Glomerular visceral epithelial cell (primary cell): Measurements from ENCODE around the gene VAMP5.
"Not testable (repeated sequence)": the region's sequence is repeated elsewhere in the genome, so short reads cannot be mapped to it uniquely, and the experiment has no call there.

Experiments used
- DNase-seq: peaks from one replicate; pipeline ENCODE4 v3.0.0-alpha.2; 2016; ENCODE audit errors: extremely low spot score

The VAMP5 gene

GRCh38 chr2:85550486-85550885, 33.7 kb upstream of the VAMP5 start:
- DNase-seq = no peak

- DNase-seq = peak; percentile 73
Observed at GRCh38 chr2:85551698-85552678, 32.2 kb upstream of the VAMP5 start.

DNA sequence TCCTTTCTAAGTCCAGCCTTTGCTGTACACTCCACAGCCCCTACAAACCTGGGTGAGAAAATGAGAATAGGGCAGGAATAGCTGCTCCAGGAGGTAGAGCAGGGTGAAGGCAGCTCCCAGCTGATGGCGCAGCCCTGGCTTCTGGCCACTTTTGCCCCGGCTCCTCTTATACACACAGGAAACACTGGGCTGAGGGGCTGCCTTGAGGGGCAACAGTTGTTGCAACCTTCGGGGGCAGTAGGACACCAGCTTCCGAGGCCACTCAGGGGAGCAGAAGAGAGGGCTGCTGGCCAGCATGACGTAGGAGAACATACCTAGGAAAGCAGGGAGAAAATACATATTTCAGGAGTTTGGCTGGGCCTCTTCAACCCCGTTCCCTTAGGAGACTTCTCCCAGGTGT, 31.0 kb upstream of the VAMP5 start:
- no peak for DNase-seq

DNA sequence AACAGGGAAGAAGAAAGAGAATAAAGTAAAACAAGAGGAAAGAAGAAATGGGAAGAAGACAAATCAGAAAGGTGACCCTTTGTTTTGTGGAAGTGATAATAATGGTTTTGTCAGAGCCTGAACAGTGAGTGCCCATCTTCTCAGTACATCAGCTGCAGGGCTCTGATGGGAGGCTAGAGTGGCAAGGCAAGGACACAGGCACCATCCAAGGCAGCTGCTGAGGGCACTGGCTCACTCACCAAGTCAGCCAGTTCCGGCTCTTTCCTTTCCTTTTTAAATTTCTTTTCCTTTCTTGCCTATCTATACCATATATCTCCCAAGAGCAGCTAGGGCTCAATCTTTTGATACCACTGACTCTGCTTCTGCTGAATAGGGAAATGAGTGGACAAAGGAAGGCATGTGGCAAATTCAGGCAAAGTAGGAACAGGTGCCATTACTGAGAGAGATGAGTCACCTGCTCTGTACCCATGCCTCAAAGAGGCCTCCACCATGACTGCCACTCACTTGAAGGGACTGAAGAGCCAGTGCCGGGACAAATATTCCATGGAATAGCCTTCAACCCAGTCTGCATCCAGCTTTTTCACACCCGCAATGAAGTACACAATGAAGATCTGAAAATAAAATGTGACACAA, 29.1 kb upstream of the VAMP5 start:
- DNase-seq = no peak

GRCh38 chr2:85557130-85557529, 27.1 kb upstream of the VAMP5 start:
- DNase-seq = no peak

DNA sequence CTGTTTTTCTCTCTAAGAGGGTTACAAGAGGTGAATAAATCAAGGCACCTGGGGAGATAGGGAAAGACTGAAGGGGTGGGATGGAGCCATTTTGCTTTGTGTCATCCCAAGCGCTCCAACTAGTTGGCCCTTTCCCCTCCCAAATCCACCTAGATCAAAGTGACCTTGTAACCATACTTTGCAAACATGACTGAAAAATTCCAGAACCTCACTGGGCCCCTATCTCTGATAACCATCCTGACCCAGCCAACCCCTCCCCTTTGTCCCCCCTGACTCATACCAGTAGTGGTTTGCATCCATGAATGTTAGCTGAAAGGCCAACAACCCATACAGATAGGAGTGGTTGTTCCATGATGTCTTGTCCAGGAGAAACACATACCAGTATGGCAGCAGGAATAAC, 26.1 kb upstream of the VAMP5 start:
- no peak for DNase-seq

GRCh38 chr2:85560403-85560726, 23.9 kb upstream of the VAMP5 start:
- not testable (repeated sequence) for DNase-seq

GRCh38 chr2:85560812-85561279, 23.4 kb upstream of the VAMP5 start:
- no peak for DNase-seq

DNA sequence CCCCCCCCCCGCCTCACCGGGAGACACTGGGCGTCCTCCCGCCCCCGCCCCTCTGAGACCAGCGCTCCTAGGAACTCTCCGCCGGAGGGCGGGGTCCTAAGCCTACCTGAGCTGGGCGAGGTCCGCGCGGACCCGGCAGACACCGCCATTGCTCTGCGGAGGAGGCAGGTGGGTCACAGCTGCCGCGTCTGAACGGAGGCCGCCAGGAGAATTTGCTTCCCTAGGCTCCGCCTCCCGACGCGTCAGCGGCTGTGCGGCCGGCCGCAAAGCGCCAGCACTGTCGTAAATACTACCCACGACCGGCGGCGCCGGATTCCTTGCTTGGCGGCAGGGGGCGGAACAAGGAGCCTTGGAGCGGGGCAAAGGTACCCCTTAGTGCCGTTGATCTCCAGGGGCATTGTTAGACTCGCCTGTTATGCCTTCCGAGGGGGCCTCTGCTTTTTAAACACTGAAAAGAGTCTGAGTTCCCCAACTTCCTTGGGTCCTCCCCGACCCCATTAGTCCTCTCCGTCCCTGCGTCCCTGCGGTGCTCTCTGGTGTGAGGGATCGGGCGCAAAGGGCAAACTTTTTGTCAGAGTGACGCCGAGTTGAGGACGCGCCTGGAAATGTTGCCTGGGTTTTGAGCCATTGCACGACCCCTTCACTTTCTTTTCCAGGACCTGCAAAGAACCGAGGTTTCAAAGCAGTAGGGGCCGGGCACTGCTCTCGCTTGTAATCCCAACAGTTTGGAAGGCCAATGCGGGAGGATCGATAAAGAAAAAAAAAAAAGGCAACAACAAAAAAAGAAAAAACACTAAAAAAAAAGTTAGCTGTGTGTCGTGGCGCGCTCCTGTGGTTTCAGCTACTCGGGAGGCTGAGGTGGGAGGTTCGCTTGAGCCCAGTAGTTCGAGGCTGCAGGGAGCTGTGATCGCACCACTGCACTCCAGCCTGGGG, 22.7 kb upstream of the VAMP5 start, which contains the start of gene GGCX:
GGCX (minus strand) TSS at position 214 of the 933 bp plus-strand sequence; CDS start at position 149, 65 bp downstream.
- peak; percentile 91 for DNase-seq

GRCh38 chr2:85564144-85564563, 20.1 kb upstream of the VAMP5 start:
- DNase-seq = no peak

GRCh38 chr2:85566265-85566664, 18.0 kb upstream of the VAMP5 start:
- no peak for DNase-seq

- DNase-seq = no peak
Observed at GRCh38 chr2:85575739-85576138, 8.5 kb upstream of the VAMP5 start.

DNA sequence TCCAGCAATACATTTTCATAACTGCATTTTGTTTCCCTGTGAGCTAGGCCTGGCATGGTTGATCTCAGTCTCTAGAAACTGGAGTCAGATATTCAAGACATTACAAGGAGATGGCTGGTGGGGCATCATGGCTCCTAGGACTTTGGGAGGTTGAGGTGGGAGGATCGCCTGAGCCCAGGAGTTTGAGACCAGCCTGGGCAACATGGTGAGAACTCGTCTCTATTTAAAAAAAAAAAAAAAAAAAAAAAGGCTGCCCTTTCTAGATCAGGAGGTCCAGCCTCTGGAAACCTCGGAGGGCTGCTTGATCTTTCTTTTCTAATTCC, 7.2 kb upstream of the VAMP5 start:
- no peak for DNase-seq

- peak; percentile 51 for DNase-seq
Observed at GRCh38 chr2:85577386-85578242, 6.6 kb upstream of the VAMP5 start, which contains the start of gene VAMP8. Gene VAMP8 (plus strand): TSS chr2:85577586. CDS start chr2:85577647, 61 bp downstream.

DNA sequence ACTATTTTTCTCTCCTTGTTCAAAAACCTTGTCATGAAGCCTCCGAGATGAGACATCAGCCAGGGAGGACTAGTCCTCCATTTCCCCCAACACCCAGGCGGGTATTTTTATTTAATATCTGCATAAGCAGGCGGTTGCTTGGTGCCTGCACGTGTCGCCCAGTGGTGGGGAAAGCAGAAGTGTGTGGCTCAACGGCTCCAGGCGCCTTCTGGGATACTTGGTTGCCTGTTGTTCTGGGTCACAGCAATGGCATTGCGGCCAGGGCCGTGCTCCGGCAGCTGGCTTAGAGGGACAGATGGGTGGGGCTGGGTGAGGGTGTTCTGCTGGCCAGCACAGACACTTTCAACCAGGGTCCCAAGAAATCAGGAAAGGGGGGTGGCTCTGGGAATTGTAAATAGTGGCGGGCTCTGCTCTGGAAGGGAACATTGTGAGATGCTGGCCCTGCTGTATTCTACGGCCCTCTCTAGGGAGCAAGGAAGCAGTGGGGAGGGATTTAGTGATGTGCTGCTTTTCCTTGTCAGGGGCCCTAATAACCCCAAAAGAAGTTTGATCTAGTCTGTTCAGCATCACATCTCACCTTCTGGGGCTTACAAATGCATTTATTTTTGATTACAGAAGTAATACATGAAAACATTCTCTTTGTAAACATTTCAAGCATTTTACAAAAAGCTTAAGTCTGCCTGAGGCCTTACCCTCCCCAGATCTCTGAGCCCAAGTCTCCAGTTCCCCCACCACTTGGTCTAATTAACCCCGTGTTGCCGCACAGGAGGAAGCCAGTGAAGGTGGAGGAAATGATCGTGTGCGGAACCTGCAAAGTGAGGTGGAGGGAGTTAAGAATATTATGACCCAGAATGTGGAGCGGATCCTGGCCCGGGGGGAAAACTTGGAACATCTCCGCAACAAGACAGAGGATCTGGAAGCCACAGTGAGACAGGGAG, 5.7 kb upstream of the VAMP5 start:
- peak; percentile 10 for DNase-seq

DNA sequence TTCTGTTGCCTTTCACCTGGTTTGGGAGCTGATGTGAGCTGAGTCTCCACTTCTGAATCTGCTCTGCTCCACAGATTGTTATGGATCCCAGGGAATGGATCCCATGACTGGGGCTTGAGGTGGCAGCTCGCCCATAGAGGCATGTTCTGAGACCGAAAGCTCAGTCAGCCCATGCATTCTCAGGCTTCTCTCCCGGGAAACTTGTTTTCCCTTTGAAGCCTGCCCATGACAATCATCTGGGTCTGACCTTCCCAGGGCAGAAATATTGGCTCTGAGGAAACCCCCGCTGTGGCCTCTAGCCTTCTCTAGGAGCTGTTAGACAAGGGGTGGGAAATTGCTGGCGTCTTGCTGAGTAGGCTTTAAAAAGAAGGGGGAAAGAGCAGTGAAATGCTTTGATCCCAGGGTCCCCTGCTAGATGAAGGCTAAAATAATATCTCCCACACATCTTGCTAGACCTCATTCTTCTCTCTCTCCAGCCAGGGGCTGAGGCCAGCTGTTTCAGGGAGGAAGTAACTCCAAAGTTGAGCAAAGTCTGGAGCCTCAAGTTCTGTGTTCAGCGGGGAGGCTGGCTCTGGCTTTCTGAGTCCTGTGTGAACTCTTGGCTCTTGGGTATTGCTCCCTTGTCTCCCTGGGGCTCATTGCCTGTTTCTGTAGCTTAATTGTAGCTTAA, 4.8 kb upstream of the VAMP5 start:
- DNase-seq = no peak

DNA sequence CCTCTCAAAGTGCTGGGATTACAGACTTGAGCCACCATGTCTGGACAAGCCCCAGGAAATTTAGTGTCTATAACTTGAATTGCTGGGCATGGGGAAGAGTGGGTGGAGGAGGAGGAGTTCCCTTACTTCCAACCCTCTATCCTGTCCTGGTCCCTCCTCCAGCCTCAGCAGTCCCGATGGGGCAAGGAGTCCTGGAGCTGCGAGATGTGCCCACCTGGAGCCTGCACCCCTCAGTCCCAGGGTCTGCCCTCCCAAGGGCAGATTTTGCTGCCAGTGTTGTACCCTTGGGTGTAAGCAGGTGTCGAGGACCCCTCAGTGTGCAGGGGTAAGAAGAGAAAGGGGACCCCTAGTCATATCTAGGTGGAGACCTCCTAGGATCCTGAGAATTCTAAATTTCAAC, 4.0 kb upstream of the VAMP5 start:
- no peak for DNase-seq

- no peak for DNase-seq
Observed at GRCh38 chr2:85582492-85582891, 1.7 kb upstream of the VAMP5 start.

GRCh38 chr2:85583667-85584353, 421 bp upstream of the VAMP5 start:
- DNase-seq = no peak
